ENCODE measurements around the gene PECR.

PECR gene

GRCh38 chr2:216072473-216072872 is 9.1 kb downstream of the PECR start:
- in situ Hi-C loops (cut with HindIII; ENCODE audit: low sequenced_read_pairs): no loop called here

DNA sequence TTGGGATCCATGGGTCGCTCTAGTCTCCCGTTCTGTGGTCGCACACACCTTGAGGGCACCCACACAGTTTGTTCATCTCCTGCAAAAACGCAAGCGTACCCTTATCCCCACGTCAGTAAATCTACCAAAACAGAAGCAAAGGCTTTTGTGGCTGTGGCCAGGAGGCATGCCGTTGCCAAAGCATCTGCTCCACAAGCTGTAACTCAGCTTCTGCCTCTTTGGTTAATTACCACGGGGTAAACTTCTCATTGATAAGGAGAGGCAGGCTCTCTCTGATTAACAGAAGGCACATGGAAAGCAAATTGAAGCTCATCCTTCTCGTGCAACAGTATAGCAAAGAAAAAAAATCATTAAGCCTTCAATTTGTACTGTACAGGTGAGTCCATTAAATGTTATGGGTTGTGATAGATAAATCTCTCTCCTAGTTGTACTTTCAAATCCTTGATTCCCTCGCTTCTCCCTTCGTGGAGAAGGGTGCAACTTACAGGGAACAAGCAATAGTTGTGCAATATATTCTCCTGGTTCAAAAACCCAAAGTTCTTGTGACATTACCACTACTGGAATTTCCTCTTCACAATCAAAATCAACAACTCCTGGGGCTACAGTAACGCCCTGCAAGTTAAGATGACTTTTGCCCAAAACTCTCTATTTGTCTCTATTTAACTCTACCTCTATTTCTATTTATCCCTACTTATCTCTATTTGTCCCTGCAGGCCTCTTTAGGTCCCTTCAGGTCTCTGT is 10.3 kb downstream of the PECR start:
- in situ Hi-C loops (cut with HindIII; ENCODE audit: low sequenced_read_pairs): no loop called here

- in situ Hi-C loops (cut with HindIII; ENCODE audit: low sequenced_read_pairs): no loop called here
These were observed 11.4 kb downstream of the PECR start for GRCh38 chr2:216070195-216070594.

GRCh38 chr2:216069028-216069427 is 12.6 kb downstream of the PECR start:
- in situ Hi-C loops (cut with HindIII; ENCODE audit: low sequenced_read_pairs): no loop called here

GRCh38 chr2:216066230-216066629 is 15.4 kb downstream of the PECR start:
- in situ Hi-C loops (cut with HindIII; ENCODE audit: low sequenced_read_pairs): no loop called here

DNA sequence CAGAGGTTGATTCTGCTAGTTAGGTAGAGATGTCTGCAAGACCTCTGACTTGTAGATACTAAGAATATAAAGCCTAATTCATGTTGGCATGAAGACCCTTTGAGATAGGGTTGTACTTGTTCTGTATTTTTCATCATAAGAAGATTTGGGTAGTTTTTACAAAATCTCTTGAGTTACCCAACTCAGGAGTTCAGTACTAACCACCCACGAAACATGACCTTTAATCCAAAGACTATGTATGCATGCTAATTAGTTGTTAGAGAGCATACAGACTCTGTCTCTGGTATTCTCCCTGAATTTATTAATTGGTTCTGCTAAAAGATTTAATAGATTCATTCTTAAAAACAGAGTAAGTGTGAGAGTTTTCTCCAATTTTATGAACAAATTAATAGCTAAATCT is 16.9 kb downstream of the PECR start:
- in situ Hi-C loops (cut with HindIII; ENCODE audit: low sequenced_read_pairs): no loop called here

DNA sequence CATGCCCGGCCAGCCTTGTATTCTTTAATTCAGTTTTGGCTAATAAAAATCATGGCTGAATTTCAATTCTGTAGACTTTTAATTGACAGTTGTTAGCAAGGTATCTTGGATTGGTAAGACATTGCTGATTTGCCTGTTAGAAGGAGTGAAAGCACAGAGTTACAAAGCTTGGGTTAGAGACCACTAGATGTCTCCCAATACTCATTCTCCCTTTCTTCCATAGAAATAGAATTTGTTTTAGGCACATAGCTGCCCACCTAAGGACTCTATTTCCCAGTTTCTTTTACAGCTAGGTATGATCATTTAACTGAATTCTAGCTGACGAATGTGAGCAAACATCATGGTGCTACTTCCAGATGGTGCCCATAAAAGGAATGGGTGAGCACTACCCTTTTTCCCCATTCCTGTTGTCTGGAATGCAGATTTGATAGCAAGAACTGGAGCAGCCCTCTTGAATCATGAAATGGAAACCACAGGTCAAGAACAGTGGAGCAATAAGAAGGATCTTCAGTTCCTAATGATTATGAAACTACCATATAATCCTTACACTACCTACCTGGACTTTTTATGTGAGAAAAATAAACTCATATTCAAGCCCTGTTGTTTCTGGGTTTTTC is 17.5 kb downstream of the PECR start:
- in situ Hi-C loops (cut with HindIII; ENCODE audit: low sequenced_read_pairs): no loop called here

DNA sequence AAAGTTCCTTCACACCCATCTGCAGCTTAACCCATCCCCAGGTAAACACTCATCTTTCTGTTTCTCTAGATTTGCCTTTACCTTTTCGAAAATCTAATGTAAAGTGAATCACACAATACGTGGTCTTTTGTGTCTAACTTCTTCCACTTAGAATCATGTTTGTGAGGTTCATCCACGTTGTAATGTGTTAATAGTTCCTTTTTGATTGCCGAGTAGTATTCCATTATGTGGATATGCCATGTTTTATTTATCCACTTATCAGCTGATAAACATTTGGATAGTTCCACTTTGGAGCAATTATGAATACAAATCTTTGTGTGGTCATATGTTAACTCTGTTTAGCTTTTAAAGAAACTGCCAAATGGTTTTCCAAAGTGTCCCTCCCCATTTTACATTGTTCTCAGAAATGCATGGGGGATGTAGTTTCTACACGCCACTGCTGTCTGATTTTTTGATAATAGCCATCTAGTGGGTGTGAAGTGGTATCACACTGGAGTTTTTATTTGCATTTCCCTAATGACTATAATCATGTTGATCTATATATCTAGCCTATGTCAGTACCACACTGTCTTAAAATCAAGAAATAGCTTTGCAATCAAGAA is 22.3 kb downstream of the PECR start:
- in situ Hi-C loops (cut with HindIII; ENCODE audit: low sequenced_read_pairs): no loop called here

GRCh38 chr2:216057688-216058193 is 23.9 kb downstream of the PECR start:
- in situ Hi-C loops (cut with HindIII; ENCODE audit: low sequenced_read_pairs): no loop called here

DNA sequence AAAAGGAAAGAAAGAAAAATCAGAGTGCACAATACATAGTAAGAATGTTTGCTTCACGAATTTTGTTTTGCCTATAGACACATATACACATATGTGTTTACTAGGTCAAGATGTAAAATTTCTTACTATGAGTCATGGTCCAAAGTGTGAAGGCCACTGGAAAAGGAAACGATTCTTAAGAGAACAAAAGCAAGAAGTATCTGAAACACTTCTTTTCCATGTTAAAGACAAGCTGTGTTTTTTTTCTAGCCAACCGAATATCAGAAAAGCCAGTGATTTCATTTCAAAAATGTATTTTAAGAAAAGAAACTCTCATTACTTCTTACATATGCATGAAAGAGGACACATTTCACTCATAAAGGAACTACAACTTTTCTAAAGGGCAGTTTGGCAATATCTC is 24.9 kb downstream of the PECR start:
- in situ Hi-C loops (cut with HindIII; ENCODE audit: low sequenced_read_pairs): no loop called here

DNA sequence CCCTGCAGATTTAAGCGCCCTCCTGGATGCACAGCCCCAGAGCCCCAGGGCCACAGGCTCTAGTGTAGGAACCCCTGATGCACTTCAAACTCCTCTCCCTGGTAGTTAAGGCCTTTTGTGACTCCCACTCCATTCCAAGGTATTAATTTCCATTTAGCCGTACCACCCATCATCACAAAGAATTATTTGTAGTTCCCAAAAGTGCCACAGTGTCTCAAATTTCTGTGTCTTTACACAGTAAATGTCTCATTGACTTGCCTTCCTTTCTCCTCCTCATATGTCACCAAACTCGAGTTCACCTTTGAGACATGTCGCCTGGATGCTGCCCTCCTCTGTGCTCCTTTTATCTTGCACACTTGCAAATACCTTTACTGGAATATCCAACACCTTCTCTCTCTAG is 25.9 kb downstream of the PECR start:
- in situ Hi-C loops (cut with HindIII; ENCODE audit: low sequenced_read_pairs): no loop called here

DNA sequence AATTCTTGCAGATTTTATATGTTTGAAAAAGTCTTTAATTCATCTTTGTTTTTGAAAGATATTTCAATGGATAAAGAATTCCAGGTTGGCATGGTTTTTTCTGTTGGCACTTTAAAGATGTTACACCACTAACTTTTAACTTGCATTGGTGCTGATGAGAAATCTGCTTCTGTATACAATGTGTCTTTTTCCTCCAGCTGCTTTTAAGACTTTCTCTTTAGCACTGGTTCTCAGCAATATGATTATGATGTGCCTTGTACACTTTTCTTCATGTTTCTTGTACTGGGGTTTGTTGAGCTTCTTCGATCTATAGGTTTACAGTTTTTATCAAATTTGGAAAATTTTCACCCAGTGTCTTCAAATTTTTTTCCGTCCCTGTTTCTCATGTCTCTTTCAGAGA is 29.2 kb downstream of the PECR start:
- in situ Hi-C loops (cut with HindIII; ENCODE audit: low sequenced_read_pairs): no loop called here

DNA sequence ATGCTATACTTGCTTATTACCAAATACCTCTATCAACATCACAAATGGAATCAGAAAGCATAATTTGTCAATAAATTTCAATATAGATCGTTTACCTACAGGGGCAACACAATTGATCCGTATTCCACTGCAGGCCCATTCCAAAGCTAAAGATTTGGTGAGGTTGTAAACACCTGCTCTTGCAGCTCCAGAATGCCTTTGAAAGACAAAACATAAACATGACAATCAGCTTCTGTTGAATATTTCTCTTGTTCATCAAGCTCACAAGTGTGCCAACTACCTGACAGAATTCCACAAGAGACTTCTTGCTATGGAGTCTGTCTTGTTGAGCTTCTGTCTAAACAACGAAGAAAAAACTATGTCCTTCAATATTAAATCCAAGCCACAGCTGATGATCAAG is 30.3 kb downstream of the PECR start:
- in situ Hi-C loops (cut with HindIII; ENCODE audit: low sequenced_read_pairs): no loop called here

DNA sequence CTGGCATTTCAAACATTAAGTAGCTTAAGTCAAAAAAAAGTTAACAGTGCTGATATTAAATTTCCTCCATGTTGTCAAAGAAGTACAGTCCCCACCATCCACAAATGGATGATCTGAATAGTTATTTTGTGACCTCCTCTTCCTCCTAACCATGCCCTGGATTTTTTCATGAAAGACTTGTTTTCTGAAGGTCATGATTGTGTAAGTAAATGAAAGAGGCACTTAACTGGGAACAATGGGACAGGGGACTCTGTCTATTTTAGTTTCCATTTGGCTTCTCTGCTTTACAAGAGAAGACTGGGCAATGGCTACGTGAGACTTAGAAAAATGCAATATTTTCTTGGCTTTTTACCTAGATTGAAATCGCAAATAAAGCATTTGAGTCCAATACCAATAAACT is 32.2 kb downstream of the PECR start:
- in situ Hi-C loops (cut with HindIII; ENCODE audit: low sequenced_read_pairs): no loop called here

- in situ Hi-C loops (cut with HindIII; ENCODE audit: low sequenced_read_pairs): no loop called here
These were observed 34.2 kb downstream of the PECR start for GRCh38 chr2:216047397-216047796.

GRCh38 chr2:216044883-216045486 is 36.6 kb downstream of the PECR start:
- in situ Hi-C loops (cut with HindIII; ENCODE audit: low sequenced_read_pairs): no loop called here

DNA sequence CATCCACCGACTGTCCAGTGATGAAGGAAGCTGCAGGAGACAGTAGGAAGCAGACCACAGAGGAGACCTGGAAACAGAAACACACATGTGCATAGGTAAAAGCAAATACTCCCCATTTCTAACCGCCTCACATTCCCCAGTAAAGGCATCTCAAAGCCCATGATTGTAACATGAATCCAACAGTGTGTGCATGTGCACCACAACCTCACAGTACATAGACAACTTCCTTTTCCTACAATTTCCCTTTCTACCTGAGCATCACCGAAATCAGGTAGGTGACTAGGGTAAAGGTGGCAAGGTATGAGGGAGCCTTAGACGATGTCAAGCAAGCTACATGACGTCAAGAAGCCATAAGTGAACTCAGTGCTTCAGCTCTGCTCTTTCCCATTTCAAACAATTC is 37.7 kb downstream of the PECR start:
- in situ Hi-C loops (cut with HindIII; ENCODE audit: low sequenced_read_pairs): no loop called here

GRCh38 chr2:216041438-216041837 is 40.2 kb downstream of the PECR start:
- in situ Hi-C loops (cut with HindIII; ENCODE audit: low sequenced_read_pairs): no loop called here

- in situ Hi-C loops (cut with HindIII; ENCODE audit: low sequenced_read_pairs): no loop called here
These were observed 41.7 kb downstream of the PECR start for GRCh38 chr2:216039918-216040317.

DNA sequence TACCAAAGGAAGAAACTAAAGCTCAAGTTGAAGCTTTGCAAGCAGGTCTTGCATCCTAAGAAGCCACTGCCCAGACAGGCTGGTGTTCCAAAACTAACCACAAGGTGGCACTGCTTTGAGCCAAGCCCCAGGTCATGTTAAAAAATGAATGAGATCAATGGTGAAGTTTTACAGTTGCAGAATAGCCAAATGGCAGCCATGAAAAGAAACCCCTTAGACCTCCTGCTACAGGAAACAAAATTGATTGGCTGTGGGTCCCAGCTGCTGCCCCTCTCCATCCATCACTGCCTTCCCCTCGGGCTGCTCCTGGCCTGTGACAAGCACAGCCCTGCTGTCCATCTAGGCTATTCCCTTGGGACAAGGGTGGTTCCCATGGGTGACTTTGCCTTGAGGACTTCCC is 47.5 kb downstream of the PECR start:
- in situ Hi-C loops (cut with HindIII; ENCODE audit: low sequenced_read_pairs): no loop called here

GRCh38 chr2:216033403-216033802 is 48.2 kb downstream of the PECR start:
- in situ Hi-C loops (cut with HindIII; ENCODE audit: low sequenced_read_pairs): no loop called here
